ENCODE data around the gene MYO1E. TPM values are rescaled to one million over a fixed set of nuclear protein-coding genes. Genes with fewer than 3 reads are reported as not detected.

Gene MYO1E
- polyA plus RNA-seq, 1 donor from 2014 or later = 0.38 TPM

DNA sequence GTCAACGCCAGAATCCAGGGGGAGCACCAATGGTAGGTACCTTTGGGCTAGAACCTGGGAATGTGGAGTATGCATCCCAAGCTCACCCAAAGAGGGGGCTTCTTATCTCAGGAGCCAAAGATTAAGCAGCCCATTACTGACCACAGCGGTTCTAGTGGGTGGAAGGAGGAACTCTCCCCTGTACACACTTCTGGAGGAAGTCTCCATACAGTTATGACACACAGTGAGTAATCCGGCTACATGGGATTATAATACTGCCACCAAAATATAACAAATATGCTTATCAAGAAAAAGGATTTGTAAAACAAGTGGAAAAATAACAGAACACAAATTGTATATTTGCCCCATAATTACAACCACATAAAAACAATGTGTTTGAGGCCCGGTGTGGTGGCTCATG is 8.4 kb downstream of the MYO1E start:
- Histone ChIP-seq H3K27ac (ENCODE audit: low read length) (no peak overlapping the region), H3F3A (ENCODE audit: insufficient read depth, low read length, poor library complexity, severe bottlenecking) (no peaks in the 10 kb centered on the region), H3K9me2 (ENCODE audit: insufficient read depth, low read length) (no peaks in the 10 kb centered on the region), H3K27me3 (ENCODE audit: insufficient read depth, low read depth, low read length) (no peaks in the 10 kb centered on the region), H4K20me1 (ENCODE audit: insufficient read depth) (no peaks in the 10 kb centered on the region), H3K4me3 (ENCODE audit: low read length) (no peak overlapping the region), H3K9me3 (ENCODE audit: low read length) (no peaks in the 10 kb centered on the region), H2AFZ (ENCODE audit: low read depth, low read length) (no peak overlapping the region), H3K9ac (ENCODE audit: low read length) (no peak overlapping the region), H3K79me2 (replicated peaks; ENCODE audit: insufficient read depth, low read length) (no peaks in the 10 kb centered on the region), H3K36me3 (ENCODE audit: insufficient read depth, low read length) (no peaks in the 10 kb centered on the region), H3K4me2 (ENCODE audit: low read length) (no peak overlapping the region)
- TF ChIP-seq TAF1 (IDR thresholded peaks at IDR 0.05; ENCODE audit: low read depth) = no peak

DNA sequence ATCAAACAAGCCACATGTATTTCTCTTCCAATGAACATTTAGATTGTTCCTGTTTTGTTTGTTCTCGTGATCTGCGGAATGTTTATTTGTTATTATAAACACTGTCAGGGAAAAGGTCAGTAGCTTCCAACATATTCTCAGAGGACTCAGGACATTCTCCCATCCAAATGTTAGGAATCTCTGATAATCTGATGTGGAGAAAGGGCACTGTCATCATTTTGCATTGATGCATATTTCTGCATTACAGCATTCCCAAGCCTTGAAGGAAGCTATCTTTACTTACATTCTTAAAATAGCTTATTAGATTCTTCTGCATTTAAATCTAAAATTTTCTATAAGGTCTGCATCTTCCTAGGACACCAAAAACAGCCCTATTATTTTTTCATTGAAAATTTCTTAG is 10.3 kb downstream of the MYO1E start:
- H3K9me2 ChIP-seq (ENCODE audit: insufficient read depth, low read length) = no peaks in the 10 kb centered on the region
- no peak overlapping the region for H3K4me3 ChIP-seq (ENCODE audit: low read length)
- H3K27me3 ChIP-seq (ENCODE audit: insufficient read depth, low read depth, low read length) = no peaks in the 10 kb centered on the region
- H4K20me1 ChIP-seq (ENCODE audit: insufficient read depth) = no peaks in the 10 kb centered on the region
- H3K4me2 ChIP-seq (ENCODE audit: low read length) = no peak overlapping the region
- no peak overlapping the region for H3K9ac ChIP-seq (ENCODE audit: low read length)
- no peaks in the 10 kb centered on the region for H3K9me3 ChIP-seq (ENCODE audit: low read length)
- H3K36me3 ChIP-seq (ENCODE audit: insufficient read depth, low read length) = no peaks in the 10 kb centered on the region
- no peaks in the 10 kb centered on the region for H3K79me2 ChIP-seq (replicated peaks; ENCODE audit: insufficient read depth, low read length)
- H2AFZ ChIP-seq (ENCODE audit: low read depth, low read length) = no peak overlapping the region
- no peaks in the 10 kb centered on the region for H3F3A ChIP-seq (ENCODE audit: insufficient read depth, low read length, poor library complexity, severe bottlenecking)
- TF ChIP-seq EZH2 (IDR thresholded peaks at IDR 0.05; ENCODE audit: borderline replicate concordance, insufficient read depth, low read length, poor library complexity, severe bottlenecking) (no peak), EP300 (conservative IDR thresholded peaks at IDR 0.05; ENCODE audit: poor library complexity, severe bottlenecking) (no peak), SMC3 (conservative IDR thresholded peaks at IDR 0.05; ENCODE audit: poor library complexity) (no peak), RAD21 (conservative IDR thresholded peaks at IDR 0.05) (no peak), POLR2AphosphoS5 (IDR thresholded peaks at IDR 0.05) (no peak), MXI1 (conservative IDR thresholded peaks at IDR 0.05; ENCODE audit: poor library complexity, severe bottlenecking) (no peak), TAF1 (IDR thresholded peaks at IDR 0.05; ENCODE audit: low read depth) (no peak)
- TF ChIP-seq, protein P1, sequence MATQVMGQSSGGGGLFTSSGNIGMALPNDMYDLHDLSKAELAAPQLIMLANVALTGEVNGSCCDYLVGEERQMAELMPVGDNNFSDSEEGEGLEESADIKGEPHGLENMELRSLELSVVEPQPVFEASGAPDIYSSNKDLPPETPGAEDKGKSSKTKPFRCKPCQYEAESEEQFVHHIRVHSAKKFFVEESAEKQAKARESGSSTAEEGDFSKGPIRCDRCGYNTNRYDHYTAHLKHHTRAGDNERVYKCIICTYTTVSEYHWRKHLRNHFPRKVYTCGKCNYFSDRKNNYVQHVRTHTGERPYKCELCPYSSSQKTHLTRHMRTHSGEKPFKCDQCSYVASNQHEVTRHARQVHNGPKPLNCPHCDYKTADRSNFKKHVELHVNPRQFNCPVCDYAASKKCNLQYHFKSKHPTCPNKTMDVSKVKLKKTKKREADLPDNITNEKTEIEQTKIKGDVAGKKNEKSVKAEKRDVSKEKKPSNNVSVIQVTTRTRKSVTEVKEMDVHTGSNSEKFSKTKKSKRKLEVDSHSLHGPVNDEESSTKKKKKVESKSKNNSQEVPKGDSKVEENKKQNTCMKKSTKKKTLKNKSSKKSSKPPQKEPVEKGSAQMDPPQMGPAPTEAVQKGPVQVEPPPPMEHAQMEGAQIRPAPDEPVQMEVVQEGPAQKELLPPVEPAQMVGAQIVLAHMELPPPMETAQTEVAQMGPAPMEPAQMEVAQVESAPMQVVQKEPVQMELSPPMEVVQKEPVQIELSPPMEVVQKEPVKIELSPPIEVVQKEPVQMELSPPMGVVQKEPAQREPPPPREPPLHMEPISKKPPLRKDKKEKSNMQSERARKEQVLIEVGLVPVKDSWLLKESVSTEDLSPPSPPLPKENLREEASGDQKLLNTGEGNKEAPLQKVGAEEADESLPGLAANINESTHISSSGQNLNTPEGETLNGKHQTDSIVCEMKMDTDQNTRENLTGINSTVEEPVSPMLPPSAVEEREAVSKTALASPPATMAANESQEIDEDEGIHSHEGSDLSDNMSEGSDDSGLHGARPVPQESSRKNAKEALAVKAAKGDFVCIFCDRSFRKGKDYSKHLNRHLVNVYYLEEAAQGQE (IDR thresholded peaks at IDR 0.05; ENCODE audit: borderline replicate concordance) = no peak
- TF ChIP-seq, protein P2, sequence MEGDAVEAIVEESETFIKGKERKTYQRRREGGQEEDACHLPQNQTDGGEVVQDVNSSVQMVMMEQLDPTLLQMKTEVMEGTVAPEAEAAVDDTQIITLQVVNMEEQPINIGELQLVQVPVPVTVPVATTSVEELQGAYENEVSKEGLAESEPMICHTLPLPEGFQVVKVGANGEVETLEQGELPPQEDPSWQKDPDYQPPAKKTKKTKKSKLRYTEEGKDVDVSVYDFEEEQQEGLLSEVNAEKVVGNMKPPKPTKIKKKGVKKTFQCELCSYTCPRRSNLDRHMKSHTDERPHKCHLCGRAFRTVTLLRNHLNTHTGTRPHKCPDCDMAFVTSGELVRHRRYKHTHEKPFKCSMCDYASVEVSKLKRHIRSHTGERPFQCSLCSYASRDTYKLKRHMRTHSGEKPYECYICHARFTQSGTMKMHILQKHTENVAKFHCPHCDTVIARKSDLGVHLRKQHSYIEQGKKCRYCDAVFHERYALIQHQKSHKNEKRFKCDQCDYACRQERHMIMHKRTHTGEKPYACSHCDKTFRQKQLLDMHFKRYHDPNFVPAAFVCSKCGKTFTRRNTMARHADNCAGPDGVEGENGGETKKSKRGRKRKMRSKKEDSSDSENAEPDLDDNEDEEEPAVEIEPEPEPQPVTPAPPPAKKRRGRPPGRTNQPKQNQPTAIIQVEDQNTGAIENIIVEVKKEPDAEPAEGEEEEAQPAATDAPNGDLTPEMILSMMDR (IDR thresholded peaks at IDR 0.05; ENCODE audit: poor library complexity, severe bottlenecking) = no peak
- no peak overlapping the region for H3K27ac ChIP-seq (ENCODE audit: low read length)

DNA sequence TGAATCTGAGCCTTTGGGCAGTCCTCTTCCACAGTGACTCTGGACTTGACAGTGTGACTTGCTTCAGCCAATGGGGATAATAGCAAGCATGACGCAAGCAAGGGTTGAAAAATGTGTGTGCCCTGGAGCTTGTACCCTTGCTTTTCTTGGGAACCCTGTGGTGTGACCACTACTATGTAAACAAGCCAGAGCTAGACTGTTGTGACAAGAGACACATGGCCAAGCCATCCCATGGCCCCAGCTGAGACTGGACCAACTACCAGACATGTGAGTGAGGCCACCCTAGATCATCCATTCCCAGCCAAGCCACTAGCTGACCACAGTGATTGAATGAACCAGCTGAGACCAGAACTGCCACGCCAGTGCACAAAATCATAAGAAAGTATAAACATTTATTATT is 11.8 kb downstream of the MYO1E start:
- Histone ChIP-seq H3K9ac (ENCODE audit: low read length) (no peak overlapping the region), H3K9me2 (ENCODE audit: insufficient read depth, low read length) (no peaks in the 10 kb centered on the region), H3K79me2 (replicated peaks; ENCODE audit: insufficient read depth, low read length) (no peaks in the 10 kb centered on the region), H3K4me3 (ENCODE audit: low read length) (no peak overlapping the region), H3K27me3 (ENCODE audit: insufficient read depth, low read depth, low read length) (no peaks in the 10 kb centered on the region), H2AFZ (ENCODE audit: low read depth, low read length) (no peak overlapping the region), H3K36me3 (ENCODE audit: insufficient read depth, low read length) (no peaks in the 10 kb centered on the region), H3K9me3 (ENCODE audit: low read length) (no peaks in the 10 kb centered on the region), H3K4me2 (ENCODE audit: low read length) (no peak overlapping the region), H4K20me1 (ENCODE audit: insufficient read depth) (no peaks in the 10 kb centered on the region), H3F3A (ENCODE audit: insufficient read depth, low read length, poor library complexity, severe bottlenecking) (no peaks in the 10 kb centered on the region), H3K27ac (ENCODE audit: low read length) (no peak overlapping the region)
- no peak for TF ChIP-seq EP300 (conservative IDR thresholded peaks at IDR 0.05; ENCODE audit: poor library complexity, severe bottlenecking)
- no peak for TF ChIP-seq EZH2 (IDR thresholded peaks at IDR 0.05; ENCODE audit: borderline replicate concordance, insufficient read depth, low read length, poor library complexity, severe bottlenecking)
- no peak for TF ChIP-seq RAD21 (conservative IDR thresholded peaks at IDR 0.05)
- no peak for TF ChIP-seq POLR2AphosphoS5 (IDR thresholded peaks at IDR 0.05)
- TF ChIP-seq, protein P1 (IDR thresholded peaks at IDR 0.05; ENCODE audit: borderline replicate concordance) = no peak
- no peak for TF ChIP-seq SMC3 (conservative IDR thresholded peaks at IDR 0.05; ENCODE audit: poor library complexity)
- TF ChIP-seq TAF1 (IDR thresholded peaks at IDR 0.05; ENCODE audit: low read depth) = no peak
- TF ChIP-seq, protein P2 (IDR thresholded peaks at IDR 0.05; ENCODE audit: poor library complexity, severe bottlenecking) = no peak
- TF ChIP-seq MXI1 (conservative IDR thresholded peaks at IDR 0.05; ENCODE audit: poor library complexity, severe bottlenecking) = no peak
